GM12878 (cell line): Measurements from ENCODE around the gene STAT3. TPM values are rescaled to one million over a fixed set of nuclear protein-coding genes. Genes with fewer than 3 reads are reported as not detected.

ENCODE experiments used
- ASH2L ChIP-seq: fragments of 300-600, 200-600 bp; sonication (generic); IDR thresholded peaks from 2 replicates; pipeline ENCODE4 v1.6.1; 2017; ENCODE audit warnings: low read depth, mild to moderate bottlenecking, borderline replicate concordance
- BCL11A ChIP-seq: IDR thresholded peaks from 2 replicates; pipeline ENCODE4 v1.6.1; 2011; ENCODE audit warnings: low read depth, low read length
- CHD4 ChIP-seq: fragments of 200-600 bp; sonication (generic); IDR thresholded peaks from 2 replicates; pipeline ENCODE4 v1.6.1; 2016; ENCODE audit warnings: mild to moderate bottlenecking
- CREM ChIP-seq: IDR thresholded peaks from 2 replicates; pipeline ENCODE4 v1.6.1; 2014; ENCODE audit warnings: antibody characterized with exemption, low read depth
- EZH2 ChIP-seq: IDR thresholded peaks from 2 replicates; pipeline ENCODE4 v1.6.1; 2012; ENCODE audit warnings: low read depth, mild to moderate bottlenecking, control low read depth, inconsistent platforms, low read length, borderline replicate concordance; ENCODE audit not compliant: control insufficient read depth
- KLF5 ChIP-seq: fragments of 450-650 bp; IDR thresholded peaks from 2 replicates; pipeline ENCODE4 v1.6.1; 2014; ENCODE audit warnings: mild to moderate bottlenecking; ENCODE audit not compliant: partially characterized antibody
- MEF2A ChIP-seq: IDR thresholded peaks from 2 replicates; pipeline ENCODE4 v1.6.1; 2011; ENCODE audit warnings: low read depth, mild to moderate bottlenecking, low read length, moderate library complexity; ENCODE audit not compliant: insufficient read depth
- MTA3 ChIP-seq: IDR thresholded peaks from 2 replicates; pipeline ENCODE4 v1.6.1; 2012; ENCODE audit warnings: low read length, inconsistent platforms, borderline replicate concordance
- MYC ChIP-seq: IDR thresholded peaks from 2 replicates; pipeline ENCODE4 v1.6.1; 2011; ENCODE audit warnings: mild to moderate bottlenecking, low read length, moderate library complexity, inconsistent platforms; ENCODE audit not compliant: insufficient read depth, insufficient replicate concordance, insufficient read length, severe bottlenecking
- POLR2AphosphoS5 ChIP-seq: IDR thresholded peaks from 2 replicates; pipeline ENCODE4 v1.6.1; 2011; ENCODE audit warnings: mild to moderate bottlenecking, low read length, inconsistent platforms
- RB1 ChIP-seq: fragments of 450-650 bp; formaldehyde crosslinking; IDR thresholded peaks from 2 replicates; pipeline ENCODE4 v1.6.1; 2017; ENCODE audit warnings: mild to moderate bottlenecking, borderline replicate concordance
- SMAD1 ChIP-seq: fragments of 450-650 bp; IDR thresholded peaks from 2 replicates; pipeline ENCODE4 v1.6.1; 2018; ENCODE audit warnings: mild to moderate bottlenecking, low read depth; ENCODE audit not compliant: partially characterized antibody
- SREBF1 ChIP-seq: IDR thresholded peaks from 2 replicates; pipeline ENCODE4 v1.6.1; 2012; ENCODE audit warnings: mild to moderate bottlenecking, low read length
- STAT3 ChIP-seq: IDR thresholded peaks from 2 replicates; pipeline ENCODE4 v1.6.1; 2011; ENCODE audit warnings: low read depth, low read length, improper control_type of control experiment
- TAF1 ChIP-seq: IDR thresholded peaks from 2 replicates; pipeline ENCODE4 v1.6.1; 2011; ENCODE audit warnings: mild to moderate bottlenecking, low read depth, low read length, borderline replicate concordance
- WRNIP1 ChIP-seq: IDR thresholded peaks from 2 replicates; pipeline ENCODE4 v1.6.1; 2011; ENCODE audit warnings: low read depth, low read length, improper control_type of control experiment, borderline replicate concordance
- ZNF384 ChIP-seq: IDR thresholded peaks from 2 replicates; pipeline ENCODE4 v1.6.1; 2012; ENCODE audit warnings: low read depth, mild to moderate bottlenecking, low read length, improper control_type of control experiment, borderline replicate concordance
- polyA plus RNA-seq, 11 experiments: library from polyadenylated mRNA; depleted of rRNA in 4 of 11; unstranded in 6 of 11; stranded (reverse) in 5 of 11; fragments of >200 nt; fragmentation: Nextera tagmentation in 4 of 11; fragmentation: Illumina TruSeq in 1 of 11; extraction: Ambion mirVana in 4 of 11; extraction: Trizol in 1 of 11; gene quantifications; 1 replicate in 1 of 11; 2 replicates in 10 of 11; pipeline versions ENCODE4 v1.2.1 to v1.2.3, GENCODE V29; 2011 to 2016; ENCODE audit warnings: inconsistent platforms in 2 of 11, missing spikeins in 2 of 11, low read depth in 1 of 11
- total RNA-seq, 4 experiments: library from RNA; depleted of rRNA in 3 of 4; stranded (reverse); fragments of >200 nt in 3 of 4; fragmentation: Illumina TruSeq in 1 of 4; extraction: Trizol in 1 of 4; gene quantifications; 2 replicates each; pipeline versions ENCODE4 v1.2.1 to v1.2.3, GENCODE V29; 2013 to 2021
- TF ChIP-seq, protein P1 (sequence below): fragments of 450-650 bp; formaldehyde crosslinking; IDR thresholded peaks from 2 replicates; pipeline ENCODE4 v1.5.0; 2022; ENCODE audit warnings: mild to moderate bottlenecking, missing genetic modification characterization
- TF ChIP-seq, protein P2 (sequence below): fragments of 450-650 bp; IDR thresholded peaks from 2 replicates; pipeline ENCODE4 v1.6.1; 2016; ENCODE audit warnings: mild to moderate bottlenecking
- TF ChIP-seq, protein P3 (sequence below): fragments of 450-650 bp; IDR thresholded peaks from 2 replicates; pipeline ENCODE4 v1.6.1; 2018; ENCODE audit warnings: borderline replicate concordance, mild to moderate bottlenecking; ENCODE audit not compliant: partially characterized antibody
- TF ChIP-seq, protein P4 (sequence below): IDR thresholded peaks from 2 replicates; pipeline ENCODE4 v1.6.1; 2012; ENCODE audit warnings: low read depth, low read length, improper control_type of control experiment

STAT3 gene
- total and polyA plus RNA-seq, 10 of the 15 experiments (the other 5 are each of a cell fraction or from before 2014, with no cell fraction given): 18.4 to 96.4 (median 60.9) TPM

DNA sequence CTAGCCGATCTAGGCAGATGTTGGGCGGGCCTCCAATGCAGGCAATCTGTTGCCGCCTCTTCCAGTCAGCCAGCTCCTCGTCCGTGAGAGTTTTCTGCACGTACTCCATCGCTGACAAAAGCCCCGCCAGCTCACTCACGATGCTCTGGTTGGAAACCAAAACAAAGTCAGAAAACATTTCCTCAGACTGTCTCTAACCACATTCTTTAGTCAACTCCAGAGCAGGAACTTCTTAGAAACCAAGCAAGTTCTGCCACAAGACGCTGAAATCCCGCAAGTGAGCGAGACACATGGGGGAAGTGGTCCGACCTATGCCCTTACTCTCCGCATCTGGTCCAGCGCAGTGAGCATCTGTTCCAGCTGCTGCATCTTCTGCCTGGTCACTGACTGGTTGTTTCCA is 50.8 kb downstream of the STAT3 start (continued):
- TF ChIP-seq, protein P1, sequence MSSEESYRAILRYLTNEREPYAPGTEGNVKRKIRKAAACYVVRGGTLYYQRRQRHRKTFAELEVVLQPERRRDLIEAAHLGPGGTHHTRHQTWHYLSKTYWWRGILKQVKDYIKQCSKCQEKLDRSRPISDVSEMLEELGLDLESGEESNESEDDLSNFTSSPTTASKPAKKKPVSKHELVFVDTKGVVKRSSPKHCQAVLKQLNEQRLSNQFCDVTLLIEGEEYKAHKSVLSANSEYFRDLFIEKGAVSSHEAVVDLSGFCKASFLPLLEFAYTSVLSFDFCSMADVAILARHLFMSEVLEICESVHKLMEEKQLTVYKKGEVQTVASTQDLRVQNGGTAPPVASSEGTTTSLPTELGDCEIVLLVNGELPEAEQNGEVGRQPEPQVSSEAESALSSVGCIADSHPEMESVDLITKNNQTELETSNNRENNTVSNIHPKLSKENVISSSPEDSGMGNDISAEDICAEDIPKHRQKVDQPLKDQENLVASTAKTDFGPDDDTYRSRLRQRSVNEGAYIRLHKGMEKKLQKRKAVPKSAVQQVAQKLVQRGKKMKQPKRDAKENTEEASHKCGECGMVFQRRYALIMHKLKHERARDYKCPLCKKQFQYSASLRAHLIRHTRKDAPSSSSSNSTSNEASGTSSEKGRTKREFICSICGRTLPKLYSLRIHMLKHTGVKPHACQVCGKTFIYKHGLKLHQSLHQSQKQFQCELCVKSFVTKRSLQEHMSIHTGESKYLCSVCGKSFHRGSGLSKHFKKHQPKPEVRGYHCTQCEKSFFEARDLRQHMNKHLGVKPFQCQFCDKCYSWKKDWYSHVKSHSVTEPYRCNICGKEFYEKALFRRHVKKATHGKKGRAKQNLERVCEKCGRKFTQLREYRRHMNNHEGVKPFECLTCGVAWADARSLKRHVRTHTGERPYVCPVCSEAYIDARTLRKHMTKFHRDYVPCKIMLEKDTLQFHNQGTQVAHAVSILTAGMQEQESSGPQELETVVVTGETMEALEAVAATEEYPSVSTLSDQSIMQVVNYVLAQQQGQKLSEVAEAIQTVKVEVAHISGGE (CRISPR knock-in tag): no peak
- TF ChIP-seq ASH2L (0 out of 2 replicates have a peak, but pooled peaks have one; percentile 25), CREM (peak; percentile 78), BCL11A (peak; percentile 91), MYC (no peak), MEF2A (peak; percentile 77), KLF5 (no peak), STAT3 (0 out of 2 replicates have a peak, but pooled peaks have one; percentile 54), ZNF384 (no peak), RB1 (no peak), EZH2 (no peak), SMAD1 (no peak), TAF1 (0 out of 2 replicates have a peak, but pooled peaks have one; percentile 35), CHD4 (no peak), SREBF1 (no peak), POLR2AphosphoS5 (no peak), MTA3 (peak; percentile 86; the same call in 1 of the 2 replicates), WRNIP1 (0 out of 2 replicates have a peak, but pooled peaks have one; percentile 40)
- TF ChIP-seq, protein P2, sequence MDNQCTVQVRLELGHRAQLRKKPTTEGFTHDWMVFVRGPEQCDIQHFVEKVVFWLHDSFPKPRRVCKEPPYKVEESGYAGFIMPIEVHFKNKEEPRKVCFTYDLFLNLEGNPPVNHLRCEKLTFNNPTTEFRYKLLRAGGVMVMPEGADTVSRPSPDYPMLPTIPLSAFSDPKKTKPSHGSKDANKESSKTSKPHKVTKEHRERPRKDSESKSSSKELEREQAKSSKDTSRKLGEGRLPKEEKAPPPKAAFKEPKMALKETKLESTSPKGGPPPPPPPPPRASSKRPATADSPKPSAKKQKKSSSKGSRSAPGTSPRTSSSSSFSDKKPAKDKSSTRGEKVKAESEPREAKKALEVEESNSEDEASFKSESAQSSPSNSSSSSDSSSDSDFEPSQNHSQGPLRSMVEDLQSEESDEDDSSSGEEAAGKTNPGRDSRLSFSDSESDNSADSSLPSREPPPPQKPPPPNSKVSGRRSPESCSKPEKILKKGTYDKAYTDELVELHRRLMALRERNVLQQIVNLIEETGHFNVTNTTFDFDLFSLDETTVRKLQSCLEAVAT: no peak
- TF ChIP-seq, protein P3, sequence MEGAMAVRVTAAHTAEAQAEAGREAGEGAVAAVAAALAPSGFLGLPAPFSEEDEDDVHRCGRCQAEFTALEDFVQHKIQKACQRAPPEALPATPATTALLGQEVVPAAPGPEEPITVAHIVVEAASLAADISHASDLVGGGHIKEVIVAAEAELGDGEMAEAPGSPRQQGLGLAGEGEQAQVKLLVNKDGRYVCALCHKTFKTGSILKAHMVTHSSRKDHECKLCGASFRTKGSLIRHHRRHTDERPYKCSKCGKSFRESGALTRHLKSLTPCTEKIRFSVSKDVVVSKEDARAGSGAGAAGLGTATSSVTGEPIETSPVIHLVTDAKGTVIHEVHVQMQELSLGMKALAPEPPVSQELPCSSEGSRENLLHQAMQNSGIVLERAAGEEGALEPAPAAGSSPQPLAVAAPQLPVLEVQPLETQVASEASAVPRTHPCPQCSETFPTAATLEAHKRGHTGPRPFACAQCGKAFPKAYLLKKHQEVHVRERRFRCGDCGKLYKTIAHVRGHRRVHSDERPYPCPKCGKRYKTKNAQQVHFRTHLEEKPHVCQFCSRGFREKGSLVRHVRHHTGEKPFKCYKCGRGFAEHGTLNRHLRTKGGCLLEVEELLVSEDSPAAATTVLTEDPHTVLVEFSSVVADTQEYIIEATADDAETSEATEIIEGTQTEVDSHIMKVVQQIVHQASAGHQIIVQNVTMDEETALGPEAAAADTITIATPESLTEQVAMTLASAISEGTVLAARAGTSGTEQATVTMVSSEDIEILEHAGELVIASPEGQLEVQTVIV: no peak
- TF ChIP-seq, protein P4, sequence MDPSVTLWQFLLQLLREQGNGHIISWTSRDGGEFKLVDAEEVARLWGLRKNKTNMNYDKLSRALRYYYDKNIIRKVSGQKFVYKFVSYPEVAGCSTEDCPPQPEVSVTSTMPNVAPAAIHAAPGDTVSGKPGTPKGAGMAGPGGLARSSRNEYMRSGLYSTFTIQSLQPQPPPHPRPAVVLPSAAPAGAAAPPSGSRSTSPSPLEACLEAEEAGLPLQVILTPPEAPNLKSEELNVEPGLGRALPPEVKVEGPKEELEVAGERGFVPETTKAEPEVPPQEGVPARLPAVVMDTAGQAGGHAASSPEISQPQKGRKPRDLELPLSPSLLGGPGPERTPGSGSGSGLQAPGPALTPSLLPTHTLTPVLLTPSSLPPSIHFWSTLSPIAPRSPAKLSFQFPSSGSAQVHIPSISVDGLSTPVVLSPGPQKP: no peak
